GM12874 (cell line): ENCODE data around the gene THRB.

Experiments used
- CTCF ChIP-seq: IDR thresholded peaks from 2 replicates; pipeline ENCODE4 v1.5.1; 2011; ENCODE audit warnings: low read depth, mild to moderate bottlenecking, control low read depth, low read length, moderate library complexity; ENCODE audit not compliant: insufficient read depth

THRB gene

DNA sequence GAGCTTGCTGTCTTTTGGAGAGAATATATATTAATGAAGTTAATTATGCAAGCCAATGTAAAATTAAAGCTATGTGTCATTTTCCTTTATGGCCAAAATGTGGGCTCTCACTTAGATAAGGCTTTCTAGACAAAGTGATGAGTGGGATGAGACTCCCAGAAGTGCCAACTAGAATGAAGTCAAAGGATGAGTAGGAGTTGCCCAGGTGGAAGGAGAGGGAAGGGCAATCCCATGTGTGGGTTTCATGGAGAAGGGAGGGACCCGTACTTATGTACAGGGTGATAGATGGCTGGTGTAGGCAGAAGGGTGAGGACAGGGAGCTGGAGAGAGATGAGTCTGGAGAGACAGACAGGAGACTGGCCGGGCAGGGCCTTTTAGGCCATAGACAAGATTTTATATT is 239.2 kb downstream of the THRB start:
- TF ChIP-seq CTCF, result no peak

DNA sequence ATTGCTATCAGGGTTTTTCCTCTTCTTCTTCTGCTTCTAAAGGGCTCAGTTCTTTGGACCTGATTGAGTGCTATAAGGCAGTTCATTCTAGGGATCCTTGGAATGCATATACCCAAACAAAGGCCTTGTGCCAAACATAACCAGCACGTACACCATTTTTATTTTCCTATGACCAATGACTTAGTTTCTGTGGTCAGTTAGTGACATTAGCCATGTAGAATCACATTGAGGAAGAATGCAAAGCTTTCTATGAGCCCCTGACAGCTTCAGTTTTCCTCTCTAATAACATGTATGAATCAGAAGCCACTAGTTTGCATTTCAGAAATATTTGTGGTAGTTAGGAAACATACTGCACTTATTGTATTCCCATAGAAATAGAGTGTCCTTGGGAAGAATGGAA is 240.0 kb downstream of the THRB start:
- no peak for TF ChIP-seq CTCF

GRCh38 chr3:24253336-24253735 is 241.3 kb downstream of the THRB start:
- TF ChIP-seq CTCF, result no peak

GRCh38 chr3:24249523-24249922 is 245.1 kb downstream of the THRB start:
- TF ChIP-seq CTCF, result no peak

- TF ChIP-seq CTCF, result no peak
These were observed 249.6 kb downstream of the THRB start for GRCh38 chr3:24245056-24245455.

GRCh38 chr3:24244491-24244890 is 250.2 kb downstream of the THRB start:
- no peak for TF ChIP-seq CTCF

GRCh38 chr3:24242012-24242698 is 252.5 kb downstream of the THRB start:
- TF ChIP-seq CTCF, result no peak
